CMK (cell line): Measurements from ENCODE around the gene ACMSD.
"Not testable (repeated sequence)": the region's sequence is repeated elsewhere in the genome, so short reads cannot be mapped to it uniquely, and the experiment has no call there.

ENCODE experiments used
- DNase-seq: peaks from one replicate; pipeline ENCODE4 v3.0.0-alpha.2; 2010; ENCODE audit warnings: low read depth

ACMSD gene

DNA sequence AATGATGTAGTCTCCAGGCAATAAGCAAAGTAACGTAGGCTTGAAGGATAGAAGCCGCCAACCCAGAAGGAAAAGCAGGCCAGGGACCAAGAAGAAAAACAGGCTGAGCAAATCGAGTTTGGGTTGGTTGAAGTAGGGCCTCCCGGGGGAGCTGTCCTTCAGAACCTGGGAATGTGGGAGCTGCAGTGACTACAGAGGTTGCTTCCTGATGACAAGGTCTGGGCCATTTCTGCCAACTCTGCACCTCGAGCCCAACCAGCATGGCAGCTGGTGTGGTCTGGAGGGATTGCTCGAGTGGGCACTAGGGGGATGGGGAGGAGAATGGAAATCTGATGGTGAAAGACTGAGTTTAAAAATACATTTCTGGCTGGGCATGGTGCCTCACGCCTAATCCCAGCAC, 14.1 kb downstream of the ACMSD start:
- no peak for DNase-seq

GRCh38 chr2:134855709-134856108, 17.3 kb downstream of the ACMSD start:
- DNase-seq, result no peak

- DNase-seq, result no peak
Measured at GRCh38 chr2:134858245-134858644, 19.8 kb downstream of the ACMSD start.

DNA sequence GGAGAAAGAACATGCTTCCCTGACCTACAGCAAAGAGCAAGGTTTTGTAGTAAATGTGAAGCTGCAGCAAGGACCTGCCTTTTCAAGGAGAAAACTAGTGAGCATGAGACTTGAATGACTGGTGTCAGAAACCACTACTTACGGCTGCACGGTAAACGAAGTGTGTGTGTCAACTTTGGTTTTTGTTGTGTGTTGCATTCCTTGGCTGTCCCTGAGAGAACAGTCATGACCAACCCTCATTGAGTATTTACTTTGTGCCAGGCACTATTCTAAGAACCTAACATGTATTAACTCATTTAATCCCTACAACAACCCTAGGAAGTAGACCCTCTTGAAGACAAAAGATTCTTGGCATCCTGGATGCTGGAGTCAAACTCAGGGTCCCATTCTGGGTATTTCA, 22.8 kb downstream of the ACMSD start:
- no peak for DNase-seq

DNA sequence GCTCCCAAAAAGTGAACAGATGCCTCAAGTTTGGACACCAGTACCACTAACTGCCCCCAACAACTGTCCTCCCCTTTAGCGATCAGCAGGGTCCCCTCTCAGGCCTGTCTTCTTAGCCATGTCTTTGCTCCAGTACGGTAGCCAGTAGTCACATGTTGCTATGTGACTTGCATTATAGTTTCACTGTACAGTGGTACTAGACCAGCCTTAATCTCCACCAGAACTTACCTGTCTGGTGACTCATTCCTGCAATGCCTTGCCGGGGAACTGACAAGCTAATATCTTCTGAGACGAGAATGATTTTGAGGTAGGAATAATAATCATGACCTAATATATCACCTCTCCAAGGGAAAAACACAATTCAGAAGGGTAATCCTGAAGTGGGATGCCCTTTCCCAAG, 23.7 kb downstream of the ACMSD start:
- DNase-seq, result no peak

GRCh38 chr2:134862674-134863073, 24.3 kb downstream of the ACMSD start:
- no peak for DNase-seq

DNA sequence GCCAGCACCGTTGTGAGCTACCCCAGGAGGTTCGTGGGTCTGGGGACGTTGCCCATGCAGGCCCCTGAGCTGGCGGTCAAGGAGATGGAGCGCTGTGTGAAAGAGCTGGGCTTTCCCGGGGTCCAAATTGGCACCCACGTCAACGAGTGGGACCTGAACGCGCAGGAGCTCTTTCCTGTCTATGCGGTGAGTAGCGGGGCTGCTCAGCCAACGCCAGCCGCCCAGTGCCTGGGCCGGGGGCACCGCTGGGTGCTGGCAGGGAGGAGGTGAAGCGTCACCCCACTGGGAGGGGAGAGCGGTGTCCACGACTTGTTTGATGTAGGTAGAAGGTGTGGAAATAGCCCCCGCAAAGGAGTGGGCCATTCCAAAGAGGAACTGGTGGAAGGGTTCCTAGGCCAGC, 25.0 kb downstream of the ACMSD start:
- DNase-seq, result no peak

DNA sequence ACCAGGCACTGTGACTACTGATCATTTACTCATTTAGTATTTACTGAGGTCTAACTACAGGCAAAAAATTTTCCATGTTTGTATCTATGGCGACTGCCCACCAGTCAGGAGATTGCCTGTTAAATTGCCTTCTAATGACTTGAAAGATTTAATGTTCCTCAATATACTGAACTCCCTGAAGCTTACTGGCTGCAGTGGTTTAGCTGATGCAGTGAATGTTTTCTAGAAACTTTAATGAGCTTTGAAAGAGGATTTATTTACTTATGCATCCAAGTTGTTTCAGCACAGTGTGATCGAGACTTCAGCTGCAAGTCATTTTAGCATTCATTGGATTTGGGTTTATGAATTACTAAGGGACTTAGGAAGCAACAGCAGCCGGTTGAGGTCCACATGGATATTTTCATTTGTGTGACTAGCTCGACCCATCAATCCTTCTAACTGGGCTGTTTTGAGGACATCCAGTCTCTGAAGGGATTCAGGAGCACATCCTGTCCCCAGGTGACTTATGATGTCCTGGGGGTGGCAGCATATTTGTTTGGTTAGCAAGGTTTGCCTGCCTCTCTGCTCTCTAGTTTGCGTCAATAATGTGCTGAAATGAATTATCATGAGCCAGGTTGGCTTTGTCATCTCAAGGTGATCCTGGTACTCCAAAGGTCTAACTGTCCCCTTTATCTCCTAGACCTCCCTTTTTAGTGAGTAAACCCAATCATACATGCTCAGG, 26.8 kb downstream of the ACMSD start:
- DNase-seq, result no peak

- DNase-seq, result no peak
Measured at GRCh38 chr2:134866498-134867099, 28.2 kb downstream of the ACMSD start.

DNA sequence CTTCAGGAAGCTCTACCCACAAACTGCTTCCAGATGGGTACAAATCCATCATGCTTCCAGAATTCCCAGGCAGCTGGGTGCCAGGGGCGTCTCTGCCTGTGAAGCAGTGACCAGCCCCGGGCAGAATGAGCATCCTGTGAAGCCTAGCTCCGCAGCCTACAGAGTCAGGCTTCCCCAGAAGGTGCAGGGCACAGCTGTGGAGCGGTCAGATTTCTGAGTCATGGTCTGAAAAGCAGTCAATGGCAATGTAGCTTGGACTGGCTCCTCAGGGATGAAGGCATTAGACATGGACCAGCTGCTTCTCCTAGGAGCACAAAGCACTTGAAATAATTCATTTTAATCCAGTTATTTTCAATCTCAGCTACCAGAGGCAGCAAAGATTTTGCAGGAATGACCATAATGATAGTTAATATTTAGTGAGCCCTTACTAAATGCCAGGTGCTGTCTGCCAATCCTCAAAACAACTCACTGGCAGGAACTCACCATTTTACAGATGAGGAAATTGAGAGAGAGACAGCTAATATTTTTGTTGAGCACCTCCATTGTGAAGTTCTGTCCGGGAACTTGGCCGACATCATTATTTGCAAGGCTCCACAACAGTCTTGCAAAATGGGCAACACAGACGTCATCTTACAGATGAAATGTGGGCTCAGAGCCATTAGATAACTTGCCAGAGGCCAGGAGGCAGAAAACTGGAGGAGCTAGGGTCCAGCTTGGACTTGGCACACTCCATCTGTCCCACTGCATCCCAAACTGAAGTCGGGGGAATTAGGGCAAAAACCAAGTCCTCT, 31.7 kb downstream of the ACMSD start:
- no peak for DNase-seq

- DNase-seq, result no peak
Measured at GRCh38 chr2:134873152-134873551, 34.7 kb downstream of the ACMSD start.

- no peak for DNase-seq
Measured at GRCh38 chr2:134875309-134875708, 36.9 kb downstream of the ACMSD start.

GRCh38 chr2:134882773-134883172, 44.4 kb downstream of the ACMSD start:
- DNase-seq, result no peak

- no peak for DNase-seq
Measured at GRCh38 chr2:134883552-134884293, 45.3 kb downstream of the ACMSD start.

- no peak for DNase-seq
Measured at GRCh38 chr2:134884435-134884834, 46.0 kb downstream of the ACMSD start.

DNA sequence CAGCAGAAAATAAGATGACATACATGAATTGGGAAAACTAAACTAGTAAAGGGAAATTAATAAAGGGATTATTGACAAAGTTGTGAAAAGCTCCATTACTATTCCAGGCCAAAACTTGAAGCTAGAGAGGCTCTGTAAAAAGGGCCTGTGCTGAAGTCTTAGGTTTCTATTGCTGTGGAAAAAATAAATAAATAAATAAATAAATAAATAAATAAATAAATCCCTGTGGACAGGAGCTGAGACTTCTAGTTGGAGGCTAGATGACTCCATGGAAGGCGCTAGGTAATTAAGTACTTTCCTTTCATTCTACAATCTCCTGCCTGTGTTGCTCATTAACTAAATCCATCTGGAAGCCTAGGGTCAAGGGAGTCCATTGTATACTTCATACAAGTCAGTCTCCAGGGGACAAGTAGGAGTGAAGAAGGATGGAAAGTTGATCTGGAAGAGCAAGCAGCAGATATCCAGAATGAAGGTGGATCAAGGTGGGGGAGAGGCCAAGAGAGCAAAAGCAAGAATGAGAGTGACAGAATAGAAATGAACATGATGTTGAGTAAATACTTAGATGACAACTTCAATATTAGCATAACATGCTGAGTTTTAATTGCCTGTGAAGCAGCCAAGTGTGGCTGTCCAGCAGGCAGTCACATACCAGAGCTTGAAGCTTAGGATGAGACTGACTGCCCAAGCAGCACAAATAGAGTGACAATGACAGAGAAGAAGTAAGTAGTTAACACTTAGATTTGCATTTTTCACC, 54.0 kb downstream of the ACMSD start:
- DNase-seq, result no peak

DNA sequence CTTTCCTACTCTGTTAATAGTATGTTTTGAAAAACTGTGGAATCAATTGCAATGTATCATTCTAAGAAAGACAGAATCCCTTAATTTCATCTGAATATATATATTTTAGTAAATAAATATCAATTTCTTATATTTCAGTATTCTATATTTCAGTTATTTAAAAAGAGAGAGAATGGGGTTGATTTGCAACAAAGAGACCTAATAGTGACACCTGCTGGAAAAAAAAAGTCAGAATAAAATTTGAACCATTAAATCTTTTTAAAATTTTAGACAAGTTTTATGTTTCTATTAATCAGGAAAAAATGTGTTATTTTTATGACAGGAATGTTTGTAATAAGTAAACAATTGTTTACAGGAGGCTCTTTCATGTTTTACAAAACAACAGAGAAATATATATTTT, 59.5 kb downstream of the ACMSD start:
- DNase-seq, result no peak

DNA sequence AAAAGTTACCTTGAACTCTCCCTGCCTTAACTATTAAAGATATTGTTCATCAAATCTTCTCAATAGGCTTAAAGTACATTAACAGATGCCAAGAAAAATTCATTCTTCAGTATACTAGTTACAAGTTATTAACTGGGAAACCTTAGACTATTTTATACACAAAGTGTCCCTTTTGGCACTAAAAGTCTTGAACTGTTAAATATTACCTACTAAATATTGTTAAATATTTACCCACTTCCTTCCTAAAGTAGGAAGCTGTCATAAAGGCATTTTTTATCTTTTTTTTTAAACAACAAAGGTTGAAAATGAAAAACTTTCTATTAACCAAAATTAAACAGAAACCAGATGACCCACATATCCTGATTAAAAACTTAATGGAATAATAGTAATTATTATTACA, 60.8 kb downstream of the ACMSD start:
- no peak for DNase-seq

DNA sequence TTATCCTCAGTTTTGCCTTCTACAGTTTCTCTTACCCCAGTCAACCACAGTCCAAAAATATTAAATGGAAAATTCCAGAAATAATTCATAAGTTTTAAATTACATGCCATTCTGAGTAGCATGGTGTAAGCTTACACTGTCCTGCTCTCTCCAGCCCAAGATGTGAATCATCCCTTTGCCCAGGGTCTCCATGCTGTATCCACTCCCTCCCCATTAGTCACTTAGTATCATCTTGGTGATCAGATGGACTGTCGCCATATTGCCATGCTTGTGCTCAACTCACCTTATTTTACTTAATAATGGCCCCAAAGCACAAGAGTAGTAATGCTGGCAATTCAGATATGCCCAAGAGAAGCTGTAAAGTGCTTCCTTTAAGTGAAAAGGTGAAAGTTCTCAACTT, 61.7 kb downstream of the ACMSD start:
- DNase-seq, result no peak

- not testable (repeated sequence) for DNase-seq
Measured at GRCh38 chr2:134903701-134904100, 65.3 kb downstream of the ACMSD start.

DNA sequence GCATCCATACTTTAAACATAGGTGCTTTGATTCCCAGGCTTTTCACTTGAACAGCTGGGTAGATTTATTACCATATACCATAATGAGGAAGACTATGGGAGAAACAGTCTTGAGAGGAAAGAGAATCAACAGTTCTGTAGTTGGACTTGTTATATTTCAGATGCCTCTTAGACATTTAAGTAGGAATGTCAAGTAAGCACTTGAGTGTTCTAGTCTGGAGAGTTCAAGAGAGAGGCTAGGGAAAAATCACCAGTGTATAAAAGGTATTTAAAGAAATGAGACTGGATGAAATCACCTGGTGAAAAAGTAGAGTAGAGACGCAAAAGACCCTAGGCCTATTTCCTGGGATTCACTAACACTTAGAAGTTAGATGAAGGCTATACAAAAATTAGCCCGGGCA, 66.8 kb downstream of the ACMSD start:
- no peak for DNase-seq

- no peak for DNase-seq
Measured at GRCh38 chr2:134906726-134907125, 68.3 kb downstream of the ACMSD start.
